Fibroblast of skin of left quadriceps (primary cell): ENCODE measurements around the gene KRCC1.
"Not testable (repeated sequence)": the region's sequence is repeated elsewhere in the genome, so short reads cannot be mapped to it uniquely, and the experiment has no call there.

Experiments
- DNase-seq, 2 experiments: peaks; one replicate each; pipeline ENCODE4 v3.0.0-alpha.2; 2013; ENCODE audit warnings: low read depth in 2 of 2

The KRCC1 gene

GRCh38 chr2:88000474-88000873, 55.1 kb downstream of the KRCC1 start:
- DNase-seq, result not testable (repeated sequence)

DNA sequence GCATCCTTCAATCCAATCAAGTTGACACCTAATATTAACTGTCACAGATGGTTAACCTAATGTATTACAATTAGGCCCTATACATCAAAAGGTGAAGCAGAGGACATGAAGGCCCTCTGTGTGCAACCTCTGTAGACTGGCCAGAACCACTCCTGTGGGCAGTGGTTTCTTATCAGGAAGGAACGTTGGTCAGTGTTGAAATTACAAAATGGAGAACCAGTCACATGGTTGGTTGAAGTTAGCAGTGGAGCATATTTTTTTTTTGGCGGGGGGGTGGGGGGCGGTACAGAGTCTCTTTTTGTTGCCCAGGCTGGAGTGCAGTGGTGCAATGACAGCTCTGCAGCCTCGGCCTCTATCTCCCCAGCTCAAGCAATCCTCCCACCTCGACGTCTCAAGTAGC, 59.0 kb downstream of the KRCC1 start:
- no peak for DNase-seq

DNA sequence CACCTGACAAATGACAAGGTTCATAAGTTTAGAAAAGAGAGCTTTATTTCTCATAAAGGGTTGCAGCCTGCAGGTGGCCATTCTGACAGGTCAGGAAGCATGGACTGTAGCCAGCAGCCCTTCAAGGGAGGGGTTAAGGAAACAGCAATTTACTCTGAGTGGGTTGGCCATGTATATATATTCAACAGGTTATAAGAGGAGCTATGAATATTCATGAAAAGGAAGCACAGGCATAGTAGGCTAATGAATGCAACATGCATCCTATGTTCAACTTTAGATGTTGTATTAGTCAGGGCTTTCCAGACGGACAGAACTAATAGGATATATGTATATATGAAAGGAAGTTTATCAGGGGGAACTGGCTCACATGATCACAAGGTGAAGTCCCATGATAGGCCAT, 59.8 kb downstream of the KRCC1 start:
- no peak for DNase-seq

DNA sequence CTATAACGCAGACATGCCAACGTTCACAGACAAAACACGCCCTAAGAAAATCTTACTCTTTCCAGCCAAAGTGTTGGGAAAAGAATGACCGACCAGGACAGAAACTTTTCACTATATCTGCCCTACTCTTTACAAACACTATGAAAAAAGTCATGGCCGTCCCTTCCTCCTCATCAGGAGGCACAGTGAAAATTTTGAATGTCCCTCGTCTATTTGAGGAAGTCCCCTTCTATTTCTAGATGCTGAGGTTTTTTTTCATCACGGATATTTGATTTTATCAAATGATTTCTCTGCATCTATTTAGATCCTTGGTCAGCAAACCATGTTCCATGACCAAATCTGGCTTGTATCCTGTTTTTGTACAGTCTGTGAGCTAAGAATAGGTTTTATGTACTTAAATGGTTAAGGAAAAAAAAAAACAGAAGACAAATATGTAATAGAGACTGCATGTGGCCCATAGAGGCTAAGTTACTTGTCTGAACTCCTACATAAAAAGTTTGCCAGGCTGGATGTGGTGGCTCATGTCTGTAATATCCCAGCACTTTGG, 61.2 kb downstream of the KRCC1 start:
- DNase-seq, result not testable (repeated sequence)

- DNase-seq, result not testable (repeated sequence)
Observed at GRCh38 chr2:87992569-87992968, 63.0 kb downstream of the KRCC1 start.

- DNase-seq, result not testable (repeated sequence)
Observed at GRCh38 chr2:87987473-87987872, 68.1 kb downstream of the KRCC1 start.

- DNase-seq, result not testable (repeated sequence)
Observed at GRCh38 chr2:87985902-87986301, 69.7 kb downstream of the KRCC1 start.

DNA sequence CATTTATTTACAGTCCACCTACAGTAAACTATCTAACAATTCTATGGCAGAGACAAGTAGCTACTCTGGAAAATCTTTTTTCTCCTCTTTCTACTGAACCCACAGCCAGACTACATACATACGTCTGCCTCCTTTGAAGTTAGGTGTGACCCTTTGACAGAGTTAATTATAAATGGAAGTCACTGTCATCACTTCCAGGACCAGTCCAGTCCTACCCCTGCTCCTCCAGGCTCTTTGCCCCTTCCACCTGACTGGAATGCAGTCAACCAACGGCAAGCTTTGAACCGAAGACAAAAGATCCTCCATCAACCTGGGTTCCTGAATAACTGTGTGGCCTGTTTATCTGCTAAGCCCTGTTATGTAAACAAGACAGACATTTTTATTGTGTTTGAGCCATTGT, 74.4 kb downstream of the KRCC1 start:
- not testable (repeated sequence) for DNase-seq
